ENCODE measurements around the gene DLGAP1. TPM values are rescaled to one million over a fixed set of nuclear protein-coding genes. Genes with fewer than 3 reads are reported as not detected.

DLGAP1 gene
- total RNA-seq, 6 experiments from 2014 or later, result 0.19 to 1.3 (median 0.62) TPM

DNA sequence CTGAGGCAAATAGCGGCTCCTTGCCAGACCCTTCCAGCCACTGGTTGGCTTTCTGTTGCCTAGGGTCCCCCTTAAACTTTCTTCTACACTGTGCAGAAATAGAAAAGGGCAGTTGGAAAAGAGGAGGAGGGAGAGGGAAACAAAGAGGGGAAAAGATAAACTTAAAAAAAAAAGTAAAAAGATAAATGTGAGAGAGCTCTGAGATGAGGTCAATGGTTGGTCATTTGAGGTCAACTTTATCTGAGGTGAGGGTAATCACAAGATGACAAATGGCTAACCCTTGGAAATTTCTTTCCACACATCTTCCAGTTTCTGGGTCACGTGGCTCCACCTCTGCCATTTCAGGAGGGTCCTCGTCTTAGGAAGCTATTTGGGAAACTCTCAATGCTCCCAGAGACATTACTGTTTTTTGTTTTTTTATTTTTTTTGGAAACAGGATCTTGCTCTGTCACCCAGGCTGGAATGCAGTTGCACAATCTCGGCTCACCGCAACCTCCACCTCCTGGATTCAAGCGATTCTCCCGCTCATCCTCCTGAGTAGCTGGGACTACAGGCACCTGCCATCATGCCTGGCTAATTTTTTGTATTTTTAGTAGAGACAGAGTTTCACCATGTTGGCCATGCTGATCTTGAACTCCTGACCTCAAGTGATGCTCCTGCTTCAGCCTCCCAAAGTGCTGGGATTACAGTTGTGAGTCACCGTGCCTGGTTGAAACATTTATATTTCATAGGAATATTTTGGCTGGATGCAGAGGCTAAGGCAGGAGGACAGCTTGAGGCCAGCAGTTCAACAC lies 805.3 kb downstream of the DLGAP1 start:
- peak; percentile 47 for DNase-seq
- peaks cover 7% of the 10 kb centered on the region; the same call in 1 of the 2 replicates for H3K9me3 Mint-ChIP-seq
- H3K27ac Mint-ChIP-seq, result peak overlapping the region; percentile 86
- H3K27me3 Mint-ChIP-seq (ENCODE audit: insufficient read depth), result peaks cover 2% of the 10 kb centered on the region
- peaks cover 51% of the 10 kb centered on the region for H3K4me1 Mint-ChIP-seq (ENCODE audit: low read depth)
- TF ChIP-seq CTCF (IDR thresholded peaks at IDR 0.05), result no peak
- peaks cover 9% of the 10 kb centered on the region for H3K36me3 Mint-ChIP-seq (ENCODE audit: low read depth)
- H3K4me3 Mint-ChIP-seq, result peak overlapping the region; percentile 58

DNA sequence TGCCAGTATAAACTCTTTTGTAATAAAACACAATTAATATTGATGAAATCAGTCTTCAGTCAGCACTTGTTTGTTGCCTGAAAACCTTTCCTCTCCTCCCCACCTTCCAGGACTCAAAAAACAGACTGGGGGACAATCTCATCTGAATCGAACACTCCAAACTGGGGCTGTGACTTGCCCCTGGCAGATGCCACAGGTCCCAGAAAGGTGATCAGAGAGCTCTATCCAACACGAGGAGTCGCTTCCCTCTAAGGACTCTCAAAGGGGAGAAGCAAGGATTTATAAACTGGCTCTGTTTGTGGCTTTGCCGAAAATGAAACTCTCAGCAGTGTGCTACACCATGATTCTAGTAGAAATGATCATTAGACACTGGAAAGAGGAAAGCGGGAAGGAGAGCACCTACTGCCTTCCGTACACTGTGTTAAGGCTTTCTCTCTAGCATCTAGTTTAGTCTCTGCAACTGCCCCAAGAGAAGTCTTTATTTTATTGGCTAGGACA lies 805.9 kb downstream of the DLGAP1 start:
- H3K4me3 Mint-ChIP-seq, result peak overlapping the region; percentile 58; the same call in 1 of the 2 replicates
- peaks cover 7% of the 10 kb centered on the region; the same call in 1 of the 2 replicates for H3K9me3 Mint-ChIP-seq
- TF ChIP-seq CTCF (IDR thresholded peaks at IDR 0.05), result no peak
- H3K36me3 Mint-ChIP-seq (ENCODE audit: low read depth), result peaks cover 8% of the 10 kb centered on the region
- H3K27ac Mint-ChIP-seq, result peak overlapping the region; percentile 86
- DNase-seq, result no peak
- H3K27me3 Mint-ChIP-seq (ENCODE audit: insufficient read depth), result peaks cover 2% of the 10 kb centered on the region
- peaks cover 46% of the 10 kb centered on the region for H3K4me1 Mint-ChIP-seq (ENCODE audit: low read depth)

GRCh38 chr18:3648641-3649040 lies 806.5 kb downstream of the DLGAP1 start:
- no peak overlapping the region for H3K4me3 Mint-ChIP-seq
- no peak for DNase-seq
- peaks cover 8% of the 10 kb centered on the region for H3K36me3 Mint-ChIP-seq (ENCODE audit: low read depth)
- no peak for TF ChIP-seq CTCF (IDR thresholded peaks at IDR 0.05)
- H3K4me1 Mint-ChIP-seq (ENCODE audit: low read depth), result peaks cover 41% of the 10 kb centered on the region
- H3K9me3 Mint-ChIP-seq, result peaks cover 7% of the 10 kb centered on the region; the same call in 1 of the 2 replicates
- H3K27me3 Mint-ChIP-seq (ENCODE audit: insufficient read depth), result peaks cover 2% of the 10 kb centered on the region
- no peak overlapping the region; the same call in 1 of the 2 replicates for H3K27ac Mint-ChIP-seq

GRCh38 chr18:3648200-3648599 lies 806.9 kb downstream of the DLGAP1 start:
- no peak for TF ChIP-seq CTCF (IDR thresholded peaks at IDR 0.05)
- Mint-ChIP-seq H3K36me3 (ENCODE audit: low read depth) (peaks cover 8% of the 10 kb centered on the region), H3K27ac (no peak overlapping the region)

GRCh38 chr18:3647636-3648035 lies 807.5 kb downstream of the DLGAP1 start:
- Mint-ChIP-seq H3K27ac (no peak overlapping the region), H3K9me3 (peaks cover 2% of the 10 kb centered on the region; the same call in 1 of the 2 replicates), H3K4me3 (no peak overlapping the region), H3K4me1 (ENCODE audit: low read depth) (peaks cover 31% of the 10 kb centered on the region), H3K27me3 (ENCODE audit: insufficient read depth) (peaks cover 2% of the 10 kb centered on the region), H3K36me3 (ENCODE audit: low read depth) (peaks cover 2% of the 10 kb centered on the region)
- DNase-seq, result no peak
- TF ChIP-seq CTCF (IDR thresholded peaks at IDR 0.05), result no peak

More at GRCh38 chr18:3648200-3648599, 806.9 kb downstream of the DLGAP1 start:
- no peak overlapping the region for H3K4me3 Mint-ChIP-seq
- H3K4me1 Mint-ChIP-seq (ENCODE audit: low read depth), result peaks cover 36% of the 10 kb centered on the region
- DNase-seq, result no peak
- peaks cover 7% of the 10 kb centered on the region; the same call in 1 of the 2 replicates for H3K9me3 Mint-ChIP-seq
- peaks cover 2% of the 10 kb centered on the region for H3K27me3 Mint-ChIP-seq (ENCODE audit: insufficient read depth)

Measured in HFFc6 (cell line).